H1 (cell line): Measurements from ENCODE around the gene PLD5. TPM values are rescaled to one million over a fixed set of nuclear protein-coding genes. Genes with fewer than 3 reads are reported as not detected.

Experiments
- CTBP2 ChIP-seq: IDR thresholded peaks from 2 replicates; pipeline ENCODE4 v1.7.0; 2011; ENCODE audit warnings: borderline replicate concordance, mild to moderate bottlenecking, moderate library complexity, mixed read lengths, low read length; ENCODE audit not compliant: insufficient read depth, insufficient read length
- polyA plus RNA-seq, 7 experiments: library from polyadenylated mRNA; depleted of rRNA in 3 of 7; stranded (reverse) in 5 of 7; unstranded in 2 of 7; fragments of >200 nt in 5 of 7; fragments of 200-250 nt in 2 of 7; gene quantifications; 1 replicate in 5 of 7; 2 replicates in 1 of 7; 4 replicates in 1 of 7; pipeline versions ENCODE4 v1.2.1 to v1.2.3, GENCODE V29; 2011 to 2013; ENCODE audit warnings: missing spikeins in 2 of 7, mixed read lengths in 2 of 7
- total RNA-seq: library from RNA; stranded (reverse); fragmentation: NEBNext Ultra II Directional; extraction: Animal tissue kit (Norgen Biotek cat#: 25700); gene quantifications from 2 replicates; pipeline ENCODE4 v1.2.1, GENCODE V29; 2021
- TF ChIP-seq, protein P1 (sequence below): IDR thresholded peaks from 2 replicates; pipeline ENCODE4 v1.6.1; 2012; ENCODE audit warnings: inconsistent platforms

Gene PLD5
- total and polyA plus RNA-seq, 2 of the 8 experiments (the other 6 are each of a cell fraction or from before 2014, with no cell fraction given) = 0.86 to 8.5 TPM

DNA sequence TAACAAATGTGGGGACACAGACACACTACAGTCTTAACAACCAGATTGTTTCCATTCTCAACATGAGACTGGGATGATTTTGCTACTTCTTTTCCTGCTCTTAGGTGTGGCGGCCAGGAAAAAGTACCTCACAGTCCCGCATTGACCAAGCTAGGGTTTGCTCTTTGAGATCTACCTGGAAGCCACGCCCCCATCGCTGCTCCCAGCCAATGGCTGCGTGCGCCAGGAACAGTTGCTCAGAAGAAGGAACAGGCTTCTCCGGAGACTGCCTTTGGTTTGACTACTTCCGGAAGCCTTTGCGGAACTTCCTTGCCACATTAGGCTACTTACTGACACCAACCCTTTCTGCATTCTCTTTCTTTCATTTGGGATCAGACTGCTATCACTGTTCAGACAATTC is 44.2 kb upstream of the PLD5 start (continued):
- TF ChIP-seq CTBP2 = no peak
- TF ChIP-seq, protein P1, sequence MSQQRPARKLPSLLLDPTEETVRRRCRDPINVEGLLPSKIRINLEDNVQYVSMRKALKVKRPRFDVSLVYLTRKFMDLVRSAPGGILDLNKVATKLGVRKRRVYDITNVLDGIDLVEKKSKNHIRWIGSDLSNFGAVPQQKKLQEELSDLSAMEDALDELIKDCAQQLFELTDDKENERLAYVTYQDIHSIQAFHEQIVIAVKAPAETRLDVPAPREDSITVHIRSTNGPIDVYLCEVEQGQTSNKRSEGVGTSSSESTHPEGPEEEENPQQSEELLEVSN = no peak
- TF ChIP-seq, all 59 proteins: peak for 0
